H9 (cell line): Measurements from ENCODE around the gene CEACAM6. TPM values are rescaled to one million over a fixed set of nuclear protein-coding genes. Genes with fewer than 3 reads are reported as not detected.

ENCODE experiments used
- DNase-seq: peaks from one replicate; pipeline ENCODE4 v3.0.0-alpha.2; 2017
- H2AFZ ChIP-seq: one replicate; pipeline ENCODE4 v1.6.1; 2013; ENCODE audit warnings: mild to moderate bottlenecking, low read length, control low read depth, moderate library complexity
- H2AK5ac ChIP-seq: 2 replicates; pipeline ENCODE4 v1.6.1; 2013; ENCODE audit warnings: low read length, control low read depth, mixed read lengths; ENCODE audit not compliant: insufficient read length
- H2BK120ac ChIP-seq: one replicate; pipeline ENCODE4 v1.6.1; 2013; ENCODE audit warnings: low read depth, mild to moderate bottlenecking, low read length, control low read depth, inconsistent platforms; ENCODE audit not compliant: poor library complexity, severe bottlenecking
- H2BK12ac ChIP-seq: 2 replicates; pipeline ENCODE4 v1.6.1; 2013; ENCODE audit warnings: low read length, control low read depth, mixed read lengths, low read depth; ENCODE audit not compliant: insufficient read length
- H2BK15ac ChIP-seq: 2 replicates; pipeline ENCODE4 v1.6.1; 2013; ENCODE audit warnings: low read depth, low read length, control low read depth
- H2BK20ac ChIP-seq: one replicate; pipeline ENCODE4 v1.6.1; 2013; ENCODE audit warnings: low read depth, mild to moderate bottlenecking, low read length, control low read depth, inconsistent platforms; ENCODE audit not compliant: poor library complexity, severe bottlenecking
- H2BK5ac ChIP-seq: 2 replicates; pipeline ENCODE4 v1.6.1; 2013; ENCODE audit warnings: low read length, control low read depth, mixed read lengths; ENCODE audit not compliant: insufficient read length
- H3K14ac ChIP-seq: 2 replicates; pipeline ENCODE4 v1.6.1; 2013; ENCODE audit warnings: low read length, control low read depth; ENCODE audit not compliant: insufficient read depth
- H3K18ac ChIP-seq: 2 replicates; pipeline ENCODE4 v1.6.1; 2013; ENCODE audit warnings: low read depth, mild to moderate bottlenecking, mixed read lengths, low read length, control low read depth; ENCODE audit not compliant: insufficient read length
- H3K23ac ChIP-seq: 2 replicates; pipeline ENCODE4 v1.6.1; 2013; ENCODE audit warnings: low read length, control low read depth, mixed read lengths, low read depth; ENCODE audit not compliant: insufficient read length
- H3K23me2 ChIP-seq: 2 replicates; pipeline ENCODE4 v1.6.1; 2013; ENCODE audit warnings: low read depth, mild to moderate bottlenecking, mixed read lengths, low read length, control low read depth; ENCODE audit not compliant: insufficient read length, poor library complexity, severe bottlenecking
- H3K27ac ChIP-seq: 2 replicates; pipeline ENCODE4 v1.5.1; 2013; ENCODE audit warnings: low read length, control low read depth, mixed read lengths, low read depth; ENCODE audit not compliant: insufficient read length
- H3K27me3 ChIP-seq: 2 replicates; pipeline ENCODE4 v1.6.1; 2013; ENCODE audit warnings: low read length, control low read depth, inconsistent platforms; ENCODE audit not compliant: insufficient read depth
- H3K4ac ChIP-seq: 2 replicates; pipeline ENCODE4 v1.6.1; 2013; ENCODE audit warnings: low read depth, mild to moderate bottlenecking, control low read depth, inconsistent platforms, low read length, moderate library complexity
- H3K4me1 ChIP-seq: 2 replicates; pipeline ENCODE4 v1.6.1; 2013; ENCODE audit warnings: low read length, control low read depth, inconsistent platforms; ENCODE audit not compliant: insufficient read depth
- H3K4me2 ChIP-seq: 2 replicates; pipeline ENCODE4 v1.6.1; 2013; ENCODE audit warnings: low read length, control low read depth, mixed read lengths; ENCODE audit not compliant: insufficient read length, insufficient read depth
- H3K56ac ChIP-seq: 2 replicates; pipeline ENCODE4 v1.6.1; 2013; ENCODE audit warnings: low read depth, mild to moderate bottlenecking, mixed read lengths, low read length, control low read depth; ENCODE audit not compliant: insufficient read length
- H3K79me1 ChIP-seq: 2 replicates; pipeline ENCODE4 v1.6.1; 2013; ENCODE audit warnings: low read depth, mild to moderate bottlenecking, moderate library complexity, low read length, control low read depth, inconsistent platforms; ENCODE audit not compliant: insufficient read depth, poor library complexity, severe bottlenecking
- H3K79me2 ChIP-seq: 2 replicates; pipeline ENCODE4 v1.6.1; 2013; ENCODE audit warnings: low read length, control low read depth, inconsistent platforms; ENCODE audit not compliant: insufficient read depth
- H3K9ac ChIP-seq: 2 replicates; pipeline ENCODE4 v1.6.1; 2013; ENCODE audit warnings: low read length, control low read depth, mixed read lengths; ENCODE audit not compliant: insufficient read length; ENCODE audit errors: extremely low read depth
- H3K9me3 ChIP-seq: one replicate; pipeline ENCODE4 v1.6.1; 2013; ENCODE audit warnings: low read depth, low read length, inconsistent platforms; ENCODE audit not compliant: control insufficient read depth
- H3T11ph ChIP-seq: one replicate; pipeline ENCODE4 v1.6.1; 2013; ENCODE audit warnings: mild to moderate bottlenecking, low read length, control low read depth, inconsistent platforms
- H4K20me1 ChIP-seq: one replicate; pipeline ENCODE4 v1.6.1; 2013; ENCODE audit not compliant: control insufficient read depth, insufficient read length, insufficient read depth
- H4K5ac ChIP-seq: 2 replicates; pipeline ENCODE4 v1.6.1; 2013; ENCODE audit warnings: low read depth, mild to moderate bottlenecking, mixed read lengths, low read length, control low read depth; ENCODE audit not compliant: insufficient read length
- H4K8ac ChIP-seq: replicated peaks from 2 replicates; pipeline ENCODE4 v1.6.1; 2013; ENCODE audit warnings: low read length, control low read depth, mixed read lengths, low read depth; ENCODE audit not compliant: insufficient read length
- H4K91ac ChIP-seq: 2 replicates; pipeline ENCODE4 v1.6.1; 2013; ENCODE audit warnings: low read depth, mild to moderate bottlenecking, moderate library complexity, mixed read lengths, low read length, control low read depth; ENCODE audit not compliant: insufficient read length
- H3K27ac Mint-ChIP-seq, 3 experiments: 2 replicates in 2 of 3; 3 replicates in 1 of 3; pipeline ENCODE4 v1.8.0; 2020 to 2021; ENCODE audit warnings: mixed read lengths in 3 of 3, mild to moderate bottlenecking in 1 of 3, moderate library complexity in 1 of 3
- H3K27me3 Mint-ChIP-seq: 2 replicates; pipeline ENCODE4 v1.8.0; 2021; ENCODE audit warnings: low read depth, mild to moderate bottlenecking, moderate library complexity, mixed read lengths
- H3K36me3 Mint-ChIP-seq, 3 experiments: 2 replicates in 2 of 3; 3 replicates in 1 of 3; pipeline ENCODE4 v1.8.0; 2020 to 2021; ENCODE audit warnings: low read depth in 3 of 3, mixed read lengths in 3 of 3; ENCODE audit not compliant: insufficient read depth in 1 of 3
- H3K4me1 Mint-ChIP-seq, 2 experiments: 2 replicates each; pipeline ENCODE4 v1.8.0; 2020; ENCODE audit warnings: mixed read lengths in 2 of 2
- H3K4me3 Mint-ChIP-seq, 2 experiments: 2 replicates in 1 of 2; 3 replicates in 1 of 2; pipeline ENCODE4 v1.8.0; 2020 to 2021; ENCODE audit warnings: mild to moderate bottlenecking in 2 of 2, mixed read lengths in 2 of 2, moderate library complexity in 1 of 2
- H3K9me3 Mint-ChIP-seq, 2 experiments: 2 replicates in 1 of 2; 3 replicates in 1 of 2; pipeline ENCODE4 v1.8.0; 2020; ENCODE audit warnings: mild to moderate bottlenecking in 2 of 2, mixed read lengths in 2 of 2, moderate library complexity in 1 of 2
- CTCF ChIP-seq: fragments of 200-600 bp; sonication (generic); conservative IDR thresholded peaks from 3 replicates; pipeline ENCODE4 v1.8.0; 2021; ENCODE audit warnings: antibody characterized with exemption, mild to moderate bottlenecking
- WGBS: extraction: QIAGEN DNeasy Blood & Tissue Kit; methylation state at CpG from one replicate; pipeline ENCODE4 v1.1.7; 2013; ENCODE audit warnings: missing lambda C conversion rate, low lambda C conversion rate, mixed read lengths; ENCODE audit not compliant: insufficient read length; ENCODE audit errors: extremely low coverage; 5-methylcytosine and 5-hydroxymethylcytosine counted together
- total RNA-seq: library from RNA; stranded (reverse); gene quantifications from 2 replicates; pipeline ENCODE4 v1.2.1, GENCODE V29; 2021

The CEACAM6 gene
- total RNA-seq, 1 experiment from 2014 or later = not detected

GRCh38 chr19:41753936-41754529 is 1.3 kb upstream of the CEACAM6 start:
- H3K27me3 Mint-ChIP-seq = peaks cover 4% of the 10 kb centered on the region
- Histone ChIP-seq H2BK120ac (no peak overlapping the region), H2BK5ac (no peak overlapping the region), H3K27me3 (no peaks in the 10 kb centered on the region), H2AFZ (no peak overlapping the region), H3K4me1 (no peaks in the 10 kb centered on the region), H3T11ph (no peak overlapping the region), H2BK15ac (no peak overlapping the region), H3K27ac (no peak overlapping the region), H4K20me1 (no peaks in the 10 kb centered on the region), H3K4ac (no peak overlapping the region), H4K8ac (no peak overlapping the region), H4K5ac (no peak overlapping the region), H2AK5ac (no peak overlapping the region), H3K18ac (no peak overlapping the region), H2BK20ac (no peak overlapping the region), H3K79me1 (no peaks in the 10 kb centered on the region), H3K4me2 (no peak overlapping the region), H3K9me3 (no peaks in the 10 kb centered on the region), H3K56ac (no peak overlapping the region), H3K9ac (no peak overlapping the region), H4K91ac (no peak overlapping the region), H3K23ac (no peak overlapping the region), H3K79me2 (no peaks in the 10 kb centered on the region), H2BK12ac (no peak overlapping the region), H3K14ac (no peak overlapping the region), H3K23me2 (no peaks in the 10 kb centered on the region)
- no peak overlapping the region for H3K27ac Mint-ChIP-seq
- H3K4me1 Mint-ChIP-seq = no peaks in the 10 kb centered on the region
- peak; percentile 47 for DNase-seq
- H3K9me3 Mint-ChIP-seq = peaks cover 29 to 79% of the 10 kb centered on the region in 2 experiments
- WGBS = no CpG with 5 or more reads among the region's 4 CpGs
- peak; percentile 69 for TF ChIP-seq CTCF
- peaks cover 0 to 30% (median 0%) of the 10 kb centered on the region in 3 experiments; a peak in 2 of 7 replicates for H3K36me3 Mint-ChIP-seq
- H3K4me3 Mint-ChIP-seq = 0 out of 5 replicates have a peak overlapping the region, but pooled peaks of 1 of the 2 experiments have one; percentile 25
